ENCODE results near the gene NTM.

- TF ChIP-seq POLR2AphosphoS5 (IDR thresholded peaks at IDR 0.05; ENCODE audit: borderline replicate concordance, low read depth, low read length): no peak
- TF ChIP-seq FOXP2 (optimal IDR thresholded peaks at IDR 0.05; ENCODE audit: control extremely low read depth, extremely low read length, insufficient read depth): no peak
These were observed 686.9 kb downstream of the NTM start for GRCh38 chr11:132057266-132057665.
